NCI-H1105 (cell line): ENCODE measurements around the gene CEP250.

Source experiments
- DNase-seq: peaks from one replicate; lab custom pipeline; 2025; lab: John Stamatoyannopoulos, UW

Gene CEP250

DNA sequence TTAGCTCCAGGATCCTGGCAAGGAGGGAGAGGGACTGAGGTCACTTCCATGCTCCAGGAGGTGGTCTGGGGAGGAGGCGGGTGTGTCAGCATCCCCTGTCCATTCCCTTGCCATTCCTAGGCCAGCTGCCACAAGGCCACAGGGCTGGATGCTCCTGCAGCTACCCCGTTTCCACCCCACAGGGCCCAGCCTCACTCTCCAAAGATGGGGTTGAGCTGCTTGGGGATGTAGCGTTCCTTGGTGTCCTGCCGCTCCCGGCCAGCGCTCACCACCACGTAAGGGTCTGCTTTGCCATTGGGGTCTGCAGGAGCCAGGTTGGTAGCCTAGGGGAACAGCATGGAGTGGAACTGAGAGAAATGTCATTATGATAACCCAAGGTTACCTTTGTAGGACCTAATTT is 109.5 kb downstream of the CEP250 start:
- DNase-seq = no peak

DNA sequence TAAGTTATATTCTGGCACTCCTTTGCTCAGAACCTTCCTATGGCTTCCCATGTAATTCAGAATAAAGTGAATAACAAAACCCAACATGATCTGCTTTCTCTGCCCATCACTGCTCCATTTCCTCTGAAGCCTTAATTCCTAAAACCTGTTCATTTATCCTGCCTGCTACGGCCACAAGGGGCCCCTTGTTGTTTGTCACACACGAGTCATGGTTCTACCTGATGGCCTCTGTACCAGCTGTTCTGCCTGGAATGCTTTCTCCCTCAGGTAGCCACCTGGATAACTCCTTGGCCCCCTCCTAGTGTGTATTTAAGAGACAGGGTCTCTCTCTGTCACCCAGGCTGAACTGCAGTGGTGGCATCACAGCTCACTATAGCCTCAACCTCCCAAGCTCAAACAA is 113.2 kb downstream of the CEP250 start:
- no peak for DNase-seq
